Measurements from ENCODE around the gene PRRX2.
"Not testable (repeated sequence)": the region's sequence is repeated elsewhere in the genome, so short reads cannot be mapped to it uniquely, and the experiment has no call there.

The PRRX2 gene

DNA sequence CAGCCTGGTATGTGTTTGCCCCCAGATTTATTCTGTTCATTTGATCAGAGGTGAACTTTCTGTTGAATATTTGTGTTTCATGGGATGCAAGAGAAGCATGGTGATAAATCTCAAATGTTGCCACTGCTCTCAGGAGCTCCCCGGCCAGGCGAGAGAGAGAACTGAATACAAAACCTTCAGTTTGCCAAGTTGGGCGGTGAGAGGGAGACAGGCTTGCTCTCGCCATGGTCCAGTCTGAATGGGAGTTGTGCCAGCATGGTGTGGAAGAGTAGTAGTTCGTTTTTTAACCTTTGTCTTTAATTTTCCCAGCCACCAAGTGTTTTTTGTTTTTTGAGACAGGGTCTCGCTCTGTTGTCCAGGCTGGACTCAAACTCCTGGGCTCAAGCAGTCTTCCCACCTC, 36.7 kb upstream of the PRRX2 start:
- Histone ChIP-seq H3K27me3 (ENCODE audit: insufficient read depth, low read length) (no peaks in the 10 kb centered on the region), H3K4me3 (ENCODE audit: low read length) (no peak overlapping the region), H3K4me1 (ENCODE audit: insufficient read depth, low read length) (peaks cover 12% of the 10 kb centered on the region), H3K27ac (ENCODE audit: low read length) (no peak overlapping the region), H3K9ac (ENCODE audit: low read depth, low read length) (no peak overlapping the region), H3K36me3 (ENCODE audit: insufficient read depth, low read depth, low read length) (peaks cover 38% of the 10 kb centered on the region), H3K9me3 (ENCODE audit: insufficient read depth, low read depth, low read length) (no peaks in the 10 kb centered on the region)

GRCh38 chr9:129629251-129629820, 36.1 kb upstream of the PRRX2 start:
- H3K27me3 ChIP-seq (ENCODE audit: insufficient read depth, low read length) = no peaks in the 10 kb centered on the region
- H3K9me3 ChIP-seq (ENCODE audit: insufficient read depth, low read depth, low read length) = no peaks in the 10 kb centered on the region
- H3K9ac ChIP-seq (ENCODE audit: low read depth, low read length) = no peak overlapping the region
- H3K27ac ChIP-seq (ENCODE audit: low read length) = no peak overlapping the region
- no peak overlapping the region for H3K4me3 ChIP-seq (ENCODE audit: low read length)
- H3K4me1 ChIP-seq (ENCODE audit: insufficient read depth, low read length) = peaks cover 12% of the 10 kb centered on the region
- peaks cover 44% of the 10 kb centered on the region for H3K36me3 ChIP-seq (ENCODE audit: insufficient read depth, low read depth, low read length)

GRCh38 chr9:129630967-129631673, 34.3 kb upstream of the PRRX2 start:
- H3K27ac ChIP-seq (ENCODE audit: low read length) = no peak overlapping the region
- no peak overlapping the region for H3K4me3 ChIP-seq (ENCODE audit: low read length)
- no peaks in the 10 kb centered on the region for H3K27me3 ChIP-seq (ENCODE audit: insufficient read depth, low read length)
- H3K9ac ChIP-seq (ENCODE audit: low read depth, low read length) = no peak overlapping the region
- no peaks in the 10 kb centered on the region for H3K9me3 ChIP-seq (ENCODE audit: insufficient read depth, low read depth, low read length)
- peaks cover 60% of the 10 kb centered on the region for H3K36me3 ChIP-seq (ENCODE audit: insufficient read depth, low read depth, low read length)
- peaks cover 12% of the 10 kb centered on the region for H3K4me1 ChIP-seq (ENCODE audit: insufficient read depth, low read length)

- no peak overlapping the region for H3K9ac ChIP-seq (ENCODE audit: low read depth, low read length)
- no peak overlapping the region for H3K27ac ChIP-seq (ENCODE audit: low read length)
- H3K4me1 ChIP-seq (ENCODE audit: insufficient read depth, low read length) = peaks cover 12% of the 10 kb centered on the region
- H3K27me3 ChIP-seq (ENCODE audit: insufficient read depth, low read length) = no peaks in the 10 kb centered on the region
- H3K9me3 ChIP-seq (ENCODE audit: insufficient read depth, low read depth, low read length) = no peaks in the 10 kb centered on the region
- H3K4me3 ChIP-seq (ENCODE audit: low read length) = no peak overlapping the region
- H3K36me3 ChIP-seq (ENCODE audit: insufficient read depth, low read depth, low read length) = peaks cover 64% of the 10 kb centered on the region
Measured at GRCh38 chr9:129631674-129632129, 33.7 kb upstream of the PRRX2 start.

GRCh38 chr9:129632460-129632859, 33.0 kb upstream of the PRRX2 start:
- Histone ChIP-seq H3K9me3 (ENCODE audit: insufficient read depth, low read depth, low read length) (no peaks in the 10 kb centered on the region), H3K36me3 (ENCODE audit: insufficient read depth, low read depth, low read length) (peaks cover 70% of the 10 kb centered on the region), H3K27ac (ENCODE audit: low read length) (no peak overlapping the region), H3K4me1 (ENCODE audit: insufficient read depth, low read length) (peaks cover 5% of the 10 kb centered on the region), H3K4me3 (ENCODE audit: low read length) (no peak overlapping the region), H3K9ac (ENCODE audit: low read depth, low read length) (no peak overlapping the region), H3K27me3 (ENCODE audit: insufficient read depth, low read length) (no peaks in the 10 kb centered on the region)

- Histone ChIP-seq H3K9ac (ENCODE audit: low read depth, low read length) (no peak overlapping the region), H3K9me3 (ENCODE audit: insufficient read depth, low read depth, low read length) (no peaks in the 10 kb centered on the region), H3K4me1 (ENCODE audit: insufficient read depth, low read length) (no peaks in the 10 kb centered on the region), H3K27me3 (ENCODE audit: insufficient read depth, low read length) (no peaks in the 10 kb centered on the region), H3K4me3 (ENCODE audit: low read length) (no peak overlapping the region), H3K27ac (ENCODE audit: low read length) (no peak overlapping the region), H3K36me3 (ENCODE audit: insufficient read depth, low read depth, low read length) (peaks cover 70% of the 10 kb centered on the region)
Measured at GRCh38 chr9:129633207-129633606, 32.2 kb upstream of the PRRX2 start.

DNA sequence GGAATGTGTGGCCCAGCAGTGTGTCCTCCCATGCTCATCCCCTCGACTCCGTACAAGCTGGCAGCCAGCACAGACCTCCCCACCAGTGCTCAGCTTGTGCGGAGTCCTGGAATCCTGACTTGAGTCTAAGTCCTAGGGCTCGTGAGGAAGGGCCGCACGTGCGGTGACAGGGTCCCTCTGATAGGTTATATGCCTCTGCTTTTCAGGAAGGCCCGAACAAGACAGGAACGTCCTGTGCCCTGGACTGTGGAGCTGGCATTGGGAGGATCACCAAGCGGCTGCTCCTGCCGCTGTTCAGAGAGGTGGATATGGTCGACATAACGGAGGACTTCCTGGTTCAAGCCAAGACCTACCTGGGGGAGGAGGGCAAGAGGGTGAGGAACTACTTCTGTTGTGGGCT, 31.6 kb upstream of the PRRX2 start:
- H3K36me3 ChIP-seq (ENCODE audit: insufficient read depth, low read depth, low read length) = peaks cover 70% of the 10 kb centered on the region

DNA sequence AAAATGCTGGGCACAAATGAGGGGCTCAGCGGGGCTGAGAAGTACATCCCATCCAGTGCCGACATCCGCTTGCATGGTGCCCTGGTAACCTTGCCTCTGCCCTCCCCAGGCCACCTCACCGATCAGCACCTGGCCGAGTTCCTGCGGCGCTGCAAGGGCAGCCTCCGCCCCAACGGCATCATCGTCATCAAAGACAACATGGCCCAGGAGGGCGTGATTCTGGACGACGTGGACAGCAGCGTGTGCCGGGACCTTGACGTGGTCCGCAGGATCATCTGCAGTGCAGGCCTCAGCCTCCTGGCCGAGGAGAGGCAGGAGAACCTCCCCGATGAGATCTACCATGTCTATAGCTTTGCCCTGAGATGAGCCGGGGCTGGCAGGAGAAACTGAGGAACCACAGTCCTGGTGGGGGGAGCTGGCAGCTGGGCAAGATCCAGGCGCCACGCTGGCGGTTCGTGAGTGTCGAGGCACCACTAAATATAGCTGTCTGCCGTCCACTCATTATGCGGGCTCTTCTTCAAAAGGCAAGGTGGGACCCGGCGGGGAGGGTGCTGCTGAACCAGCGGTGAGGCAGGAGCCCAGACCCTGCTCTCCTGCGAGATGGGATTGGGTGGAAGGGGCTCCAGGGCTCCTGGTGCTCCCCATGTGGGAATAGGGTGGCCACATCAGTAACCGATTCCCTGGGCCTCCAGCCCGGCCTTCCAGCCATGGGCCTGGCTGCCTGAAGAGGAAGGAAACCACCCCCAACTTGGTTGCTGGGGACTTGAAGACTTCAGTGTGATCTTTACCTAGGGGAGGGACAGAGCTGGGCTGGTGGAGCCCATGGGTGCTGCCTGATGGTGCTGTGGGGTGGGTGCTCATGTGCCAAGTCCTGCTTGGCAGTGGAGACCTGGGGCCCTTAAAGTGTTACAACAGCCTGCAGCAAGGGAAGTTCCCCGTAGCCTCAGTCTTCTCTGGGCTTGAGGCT, 30.1 kb upstream of the PRRX2 start:
- no peak overlapping the region for H3K9ac ChIP-seq (ENCODE audit: low read depth, low read length)
- H3K27ac ChIP-seq (ENCODE audit: low read length) = no peak overlapping the region
- H3K4me1 ChIP-seq (ENCODE audit: insufficient read depth, low read length) = no peaks in the 10 kb centered on the region
- H3K27me3 ChIP-seq (ENCODE audit: insufficient read depth, low read length) = no peaks in the 10 kb centered on the region
- no peaks in the 10 kb centered on the region for H3K9me3 ChIP-seq (ENCODE audit: insufficient read depth, low read depth, low read length)
- H3K4me3 ChIP-seq (ENCODE audit: low read length) = no peak overlapping the region
- H3K36me3 ChIP-seq (ENCODE audit: insufficient read depth, low read depth, low read length) = peaks cover 72% of the 10 kb centered on the region

More for the DNA sequence above, 31.6 kb upstream of the PRRX2 start:
- Histone ChIP-seq H3K9me3 (ENCODE audit: insufficient read depth, low read depth, low read length) (no peaks in the 10 kb centered on the region), H3K4me1 (ENCODE audit: insufficient read depth, low read length) (no peaks in the 10 kb centered on the region), H3K4me3 (ENCODE audit: low read length) (no peak overlapping the region), H3K9ac (ENCODE audit: low read depth, low read length) (no peak overlapping the region), H3K27me3 (ENCODE audit: insufficient read depth, low read length) (no peaks in the 10 kb centered on the region), H3K27ac (ENCODE audit: low read length) (no peak overlapping the region)

- not testable (repeated sequence) for H3K27ac ChIP-seq (ENCODE audit: low read length); H3K4me1 ChIP-seq (ENCODE audit: insufficient read depth, low read length); H3K4me3 ChIP-seq (ENCODE audit: low read length); H3K9ac ChIP-seq (ENCODE audit: low read depth, low read length); H3K27me3 ChIP-seq (ENCODE audit: insufficient read depth, low read length); H3K9me3 ChIP-seq (ENCODE audit: insufficient read depth, low read depth, low read length)
- H3K36me3 ChIP-seq (ENCODE audit: insufficient read depth, low read depth, low read length) = peaks cover 70% of the 10 kb centered on the region
Measured at GRCh38 chr9:129636343-129636742, 29.1 kb upstream of the PRRX2 start.

DNA sequence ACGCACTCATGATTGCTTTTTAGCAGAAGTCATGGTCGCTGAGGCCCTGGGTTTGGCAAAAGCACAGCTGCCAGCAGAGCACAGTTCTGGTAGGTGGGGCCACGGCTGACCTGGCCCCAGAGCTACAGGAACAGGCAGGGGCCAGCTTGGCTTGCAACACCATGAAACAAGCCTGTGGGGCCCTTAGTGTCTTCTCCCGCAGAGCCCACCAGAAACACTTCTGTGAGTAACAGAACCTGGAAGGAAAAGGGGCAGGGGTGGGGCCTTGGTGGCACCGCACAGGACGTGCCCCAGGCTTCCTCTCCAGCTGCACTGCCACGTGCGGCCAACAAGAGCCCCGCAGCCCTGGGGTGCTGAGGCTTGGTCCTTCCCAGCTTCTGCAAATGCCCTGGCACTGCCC, 28.3 kb upstream of the PRRX2 start:
- no peaks in the 10 kb centered on the region for H3K4me1 ChIP-seq (ENCODE audit: insufficient read depth, low read length)
- H3K36me3 ChIP-seq (ENCODE audit: insufficient read depth, low read depth, low read length) = peaks cover 66% of the 10 kb centered on the region
- no peaks in the 10 kb centered on the region for H3K27me3 ChIP-seq (ENCODE audit: insufficient read depth, low read length)
- no peak overlapping the region for H3K4me3 ChIP-seq (ENCODE audit: low read length)
- no peak overlapping the region for H3K27ac ChIP-seq (ENCODE audit: low read length)
- H3K9me3 ChIP-seq (ENCODE audit: insufficient read depth, low read depth, low read length) = no peaks in the 10 kb centered on the region
- no peak overlapping the region for H3K9ac ChIP-seq (ENCODE audit: low read depth, low read length)

DNA sequence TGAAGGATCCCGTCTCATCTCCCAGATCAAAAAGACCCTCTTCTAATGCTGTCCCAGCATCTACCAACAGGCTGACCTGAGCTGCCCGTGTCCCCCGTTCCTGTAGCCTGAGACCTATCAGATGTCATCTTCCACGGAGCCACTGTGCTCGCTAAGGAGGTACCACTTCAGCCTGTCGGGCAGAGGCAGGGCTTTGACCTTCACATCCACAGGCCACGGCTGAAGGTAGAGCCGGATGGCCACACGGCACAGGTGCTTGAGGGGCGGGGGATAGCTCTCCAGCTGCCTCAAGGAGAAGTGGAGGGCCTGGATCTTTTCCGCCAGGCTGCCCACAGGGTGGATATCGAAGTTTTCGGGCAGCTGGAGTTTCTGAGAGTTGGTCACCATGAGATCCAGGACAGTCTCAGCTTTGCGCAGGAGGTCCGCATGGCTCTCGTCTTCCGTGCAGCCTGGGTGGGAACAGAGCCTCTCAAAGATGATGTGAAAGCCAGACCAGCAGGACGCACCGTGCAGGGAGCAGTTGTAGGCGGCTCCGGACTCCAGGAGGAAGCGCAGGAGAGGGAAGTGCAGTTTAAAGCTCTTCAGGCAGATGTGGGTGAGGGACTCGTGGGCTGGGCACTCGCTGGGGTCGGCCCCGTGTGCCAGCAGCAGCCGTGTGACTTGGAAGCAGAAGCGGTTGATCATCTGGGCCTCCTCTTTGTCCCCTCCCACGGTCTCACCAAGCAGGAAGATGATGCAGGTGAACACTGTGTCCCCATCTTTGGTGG, 27.6 kb upstream of the PRRX2 start:
- H3K4me1 ChIP-seq (ENCODE audit: insufficient read depth, low read length) = no peaks in the 10 kb centered on the region

More for the DNA sequence above, 27.6 kb upstream of the PRRX2 start:
- no peak overlapping the region for H3K27ac ChIP-seq (ENCODE audit: low read length)
- peaks cover 61% of the 10 kb centered on the region for H3K36me3 ChIP-seq (ENCODE audit: insufficient read depth, low read depth, low read length)
- H3K4me3 ChIP-seq (ENCODE audit: low read length) = no peak overlapping the region
- no peaks in the 10 kb centered on the region for H3K27me3 ChIP-seq (ENCODE audit: insufficient read depth, low read length)
- no peaks in the 10 kb centered on the region for H3K9me3 ChIP-seq (ENCODE audit: insufficient read depth, low read depth, low read length)
- no peak overlapping the region for H3K9ac ChIP-seq (ENCODE audit: low read depth, low read length)

Measured in iPS-20b (cell line).